GM12864 (cell line): Measurements from ENCODE around the gene ANXA9.

Source experiments
- DNase-seq: peaks from one replicate; pipeline ENCODE4 v3.0.0-alpha.2; 2011; ENCODE audit warnings: low read depth
- H3K4me3 ChIP-seq: 2 replicates; pipeline ENCODE4 v1.5.1; 2011; ENCODE audit warnings: mild to moderate bottlenecking, low read depth, low read length, control low read depth
- CTCF ChIP-seq: IDR thresholded peaks from 2 replicates; pipeline ENCODE4 v1.5.1; 2011; ENCODE audit warnings: low read depth, mild to moderate bottlenecking, moderate library complexity, low read length, control low read depth, inconsistent platforms; ENCODE audit errors: missing control alignments

The ANXA9 gene

GRCh38 chr1:150974580-150975478 lies 7.3 kb upstream of the ANXA9 start, which contains the start of gene CERS2:
Gene CERS2 (minus strand): TSS chr1:150974835. CDS start chr1:150969090, 5,745 bp downstream.
- no peak for TF ChIP-seq CTCF
- DNase-seq = no peak
- H3K4me3 ChIP-seq = peak within 1 kb of the TSS; percentile 88

DNA sequence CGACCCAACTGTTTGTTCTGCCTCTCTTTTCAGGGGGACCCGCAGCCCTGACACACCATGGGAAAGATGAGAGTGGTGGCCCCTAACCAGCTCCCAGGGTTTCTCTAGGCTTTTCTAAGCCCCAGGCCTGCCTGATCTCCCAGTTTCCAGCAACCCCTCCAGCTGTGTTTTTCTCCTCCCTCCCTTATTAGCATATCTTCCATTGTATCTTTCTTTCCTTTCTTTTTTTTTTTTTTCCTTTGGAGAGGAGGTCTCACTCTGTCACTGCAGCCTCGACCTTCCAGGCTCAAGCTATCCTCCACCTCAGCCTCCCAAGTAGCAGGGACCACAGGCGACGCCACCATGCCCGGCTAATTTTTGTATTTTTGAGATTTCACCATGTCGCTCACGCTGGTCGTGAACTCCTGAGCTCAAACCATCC lies 5.7 kb upstream of the ANXA9 start:
- H3K4me3 ChIP-seq = no peak overlapping the region
- TF ChIP-seq CTCF = no peak
- no peak for DNase-seq

DNA sequence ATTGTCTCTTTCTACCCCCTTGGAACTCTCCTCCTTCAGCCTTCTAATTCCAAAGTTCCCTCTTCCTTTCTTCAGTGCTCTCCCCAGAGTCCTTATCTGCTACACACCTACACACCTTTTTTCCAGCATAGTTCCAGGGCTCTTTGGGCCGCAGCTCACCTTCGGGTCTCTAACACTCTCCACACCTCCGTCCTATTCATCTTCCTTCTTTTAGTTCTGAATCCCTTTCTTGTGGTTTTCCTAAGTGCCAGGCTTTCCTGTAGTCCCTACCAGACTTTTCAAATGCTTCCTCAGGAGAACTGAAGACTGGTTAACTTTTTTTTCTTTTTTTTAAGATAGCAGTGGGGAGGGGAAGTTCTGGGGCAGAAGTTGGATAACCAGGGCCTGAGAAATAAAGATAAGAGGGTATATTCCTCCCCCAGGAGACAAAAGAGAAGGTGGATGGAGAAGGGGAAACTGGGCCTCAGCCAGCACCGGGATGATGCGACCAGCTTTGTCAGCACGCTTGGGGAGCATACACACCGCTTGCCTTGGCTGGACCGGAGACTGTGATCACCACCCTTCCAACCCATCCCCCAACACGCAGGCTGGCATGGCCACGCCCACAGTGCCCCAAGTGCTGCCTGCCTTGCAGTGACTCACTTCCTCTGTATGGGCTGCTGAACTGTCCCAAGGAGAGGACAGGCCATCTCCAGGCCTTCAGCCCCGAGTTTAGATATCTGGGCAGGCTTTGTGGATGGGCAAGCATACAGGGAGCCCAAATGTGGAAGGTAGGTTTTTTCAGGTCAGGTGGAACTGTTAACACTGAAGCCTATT lies 5.0 kb upstream of the ANXA9 start:
- no peak overlapping the region for H3K4me3 ChIP-seq
- no peak for DNase-seq
- no peak for TF ChIP-seq CTCF

- TF ChIP-seq CTCF = peak; percentile 100
- H3K4me3 ChIP-seq = peak overlapping the region; percentile 22; the same call in 1 of the 2 replicates
These were observed 2.7 kb upstream of the ANXA9 start for GRCh38 chr1:150979092-150980056.

GRCh38 chr1:150981177-150981804 lies 801 bp upstream of the ANXA9 start:
- DNase-seq = no peak
- no peak overlapping the region for H3K4me3 ChIP-seq
- TF ChIP-seq CTCF = no peak

More at GRCh38 chr1:150979092-150980056, 2.7 kb upstream of the ANXA9 start:
- peak; percentile 56 for DNase-seq
